ENCODE measurements around the gene SYNPR.

- TF ChIP-seq CTCF (conservative IDR thresholded peaks at IDR 0.05; ENCODE audit: low read depth, low read length) (no peak), EZH2phosphoT487 (IDR thresholded peaks at IDR 0.05; ENCODE audit: borderline replicate concordance, low read length) (no peak)
These were observed 37.7 kb upstream of the SYNPR start for GRCh38 chr3:63240381-63240902.

All from PC-3 (cell line).